BJ (cell line): ENCODE measurements around the gene DNM3. TPM values are rescaled to one million over a fixed set of nuclear protein-coding genes. Genes with fewer than 3 reads are reported as not detected.

ENCODE experiments used
- CTCF ChIA-PET: fragments of 350-600 bp; formaldehyde crosslinking; extraction: SDS; loops from one replicate; lab custom pipeline; 2021; ENCODE audit warnings: antibody characterized with exemption, inconsistent platforms; lab: Yijun Ruan, JAX
- POLR2A ChIA-PET: fragments of 300-600 bp; sonication (Branson Sonifier 250); formaldehyde crosslinking; extraction: SDS; loops from one replicate; lab custom pipeline; 2021; ENCODE audit warnings: antibody characterized with exemption; lab: Charles Lee
- DNase-seq: peaks from one replicate; pipeline ENCODE4 v3.0.0-alpha.2; 2011; ENCODE audit warnings: low read depth
- H3K27me3 ChIP-seq: 2 replicates; pipeline ENCODE4 v1.6.0; 2011; ENCODE audit warnings: low read length; ENCODE audit not compliant: control insufficient read depth, insufficient read depth
- H3K36me3 ChIP-seq: 2 replicates; pipeline ENCODE4 v1.5.1; 2011; ENCODE audit warnings: low read length; ENCODE audit not compliant: control insufficient read depth, insufficient read depth
- H3K4me3 ChIP-seq: 2 replicates; pipeline ENCODE4 v1.5.1; 2011; ENCODE audit warnings: low read depth, mild to moderate bottlenecking, control low read depth, low read length
- CTCF ChIP-seq: IDR thresholded peaks from 2 replicates; pipeline ENCODE4 v1.5.1; 2011; ENCODE audit warnings: low read depth, mild to moderate bottlenecking, control low read depth, inconsistent platforms, low read length, moderate library complexity; ENCODE audit not compliant: insufficient read depth
- polyA plus RNA-seq: library from polyadenylated mRNA; depleted of rRNA; stranded (reverse); fragments of >200 nt; gene quantifications from 2 replicates; pipeline ENCODE4 v1.2.3, GENCODE V29; 2011

The DNM3 gene
- polyA plus RNA-seq, 1 experiment: 0.26 TPM

- POLR2A ChIA-PET: interaction anchor here (0.5 kb wide), 1 partner anchor 138 kb away, joined by 3 read pairs; no protein-coding TSS in a partner anchor
- H3K4me3 ChIP-seq: no peak overlapping the region
- CTCF ChIA-PET: interaction anchor here (1.2 to 1.6 kb wide), 2 partner anchors 121 to 187 kb away, joined by 3 read pairs; no protein-coding TSS in a partner anchor
- DNase-seq: no peak
- no peak for TF ChIP-seq CTCF
- no peaks in the 10 kb centered on the region for H3K27me3 ChIP-seq
- H3K36me3 ChIP-seq: no peaks in the 10 kb centered on the region
Observed at GRCh38 chr1:172277989-172278388, 436.7 kb downstream of the DNM3 start.

DNA sequence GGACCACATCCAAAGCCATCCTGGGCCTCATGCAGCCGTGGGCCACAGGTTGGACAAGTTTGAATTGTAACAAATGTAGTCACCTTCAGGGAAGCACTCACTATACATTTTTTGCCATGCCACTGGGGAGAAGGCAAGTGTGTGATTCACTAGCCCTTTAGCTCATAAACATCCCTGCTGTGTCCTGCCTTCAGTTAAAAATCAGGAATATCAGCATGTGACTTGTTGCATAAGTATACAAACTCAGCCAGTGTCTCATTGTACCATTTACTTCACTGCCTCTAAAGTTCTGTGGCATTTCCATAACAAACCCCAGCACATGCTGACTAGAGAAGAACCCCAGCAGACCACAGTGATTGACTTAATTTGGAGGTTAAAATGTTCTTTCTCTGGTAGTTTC is 437.2 kb downstream of the DNM3 start:
- no peak overlapping the region for H3K4me3 ChIP-seq
- ChIA-PET POLR2A (interaction anchor here (0.5 kb wide), 1 partner anchor 139 kb away, joined by 3 read pairs; no protein-coding TSS in a partner anchor), CTCF (interaction anchor here (1.2 to 1.6 kb wide), 2 partner anchors 121 to 188 kb away, joined by 3 read pairs; no protein-coding TSS in a partner anchor)
- TF ChIP-seq CTCF: no peak
- H3K36me3 ChIP-seq: no peaks in the 10 kb centered on the region
- no peak for DNase-seq
- no peaks in the 10 kb centered on the region for H3K27me3 ChIP-seq

GRCh38 chr1:172279939-172280636 is 438.8 kb downstream of the DNM3 start:
- POLR2A ChIA-PET: no interaction called here
- CTCF ChIA-PET: interaction anchor here (0.7 to 1.0 kb wide), 2 partner anchors 15 to 29 kb away, joined by 3 read pairs; no protein-coding TSS in a partner anchor
- TF ChIP-seq CTCF: no peak
- Histone ChIP-seq H3K36me3 (no peaks in the 10 kb centered on the region), H3K4me3 (no peak overlapping the region), H3K27me3 (no peaks in the 10 kb centered on the region)
- DNase-seq: no peak

DNA sequence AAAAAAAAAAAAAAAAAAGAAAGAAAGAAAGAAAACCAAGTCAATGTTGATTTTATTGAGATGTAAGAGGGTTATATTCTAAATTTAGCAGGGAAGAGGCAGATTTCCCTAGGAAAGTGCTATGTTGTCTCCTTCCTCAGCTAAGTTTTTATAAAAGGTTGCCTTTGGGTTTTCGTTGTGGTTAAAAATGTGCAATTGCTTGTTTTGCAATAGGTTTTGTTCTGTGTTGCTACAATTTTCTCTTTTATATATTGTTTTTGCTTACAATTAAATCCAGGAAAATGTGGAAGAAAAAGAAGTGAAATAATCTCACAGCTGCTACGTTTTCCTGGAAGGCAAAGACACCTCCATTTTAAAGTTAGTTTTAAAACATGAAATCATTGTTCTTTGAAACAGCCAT is 442.5 kb downstream of the DNM3 start:
- POLR2A ChIA-PET: no interaction called here
- CTCF ChIA-PET: interaction anchor here (0.6 kb wide), 1 partner anchor 176 kb away, joined by 3 read pairs; no protein-coding TSS in a partner anchor
- DNase-seq: no peak

More for the DNA sequence above, 442.5 kb downstream of the DNM3 start:
- TF ChIP-seq CTCF: no peak
- H3K36me3 ChIP-seq: no peaks in the 10 kb centered on the region
- H3K4me3 ChIP-seq: no peak overlapping the region
- no peaks in the 10 kb centered on the region for H3K27me3 ChIP-seq
